ENCODE data around the gene ELMOD3. TPM values are rescaled to one million over a fixed set of nuclear protein-coding genes. Genes with fewer than 3 reads are reported as not detected.
"Not testable (repeated sequence)": the region's sequence is repeated elsewhere in the genome, so short reads cannot be mapped to it uniquely, and the experiment has no call there.

Gene ELMOD3
- total RNA-seq, 2 donors from 2014 or later = 15.4 to 22.1 TPM

- no peak for DNase-seq
- no peak for ATAC-seq
- intact Hi-C loops (cut with DNase I) = no loop called here
Observed at GRCh38 chr2:85357736-85358135, 3.2 kb downstream of the ELMOD3 start.

GRCh38 chr2:85362653-85363387, 8.3 kb downstream of the ELMOD3 start:
- intact Hi-C loops (cut with DNase I); ATAC-seq; DNase-seq: not testable (repeated sequence)

- intact Hi-C loops (cut with DNase I) = no loop called here
- no peak for DNase-seq
- ATAC-seq = no peak
Observed at GRCh38 chr2:85367180-85367579, 12.6 kb downstream of the ELMOD3 start.

GRCh38 chr2:85368921-85369320, 14.4 kb downstream of the ELMOD3 start:
- no peak for DNase-seq
- intact Hi-C loops (cut with DNase I) = no loop called here
- ATAC-seq = no peak

- intact Hi-C loops (cut with DNase I) = no loop called here
- DNase-seq (no peak), ATAC-seq (no peak)
Observed at GRCh38 chr2:85369500-85369899, 14.9 kb downstream of the ELMOD3 start.

- DNase-seq (no peak), ATAC-seq (peak in 1 of 2 donors; percentile 91)
- intact Hi-C loops (cut with DNase I) = no loop called here
Observed at GRCh38 chr2:85371045-85371444, 16.5 kb downstream of the ELMOD3 start.

GRCh38 chr2:85376291-85377065, 21.9 kb downstream of the ELMOD3 start:
- ATAC-seq = peak in 1 of 2 donors; percentile 90
- intact Hi-C loops (cut with DNase I) = no loop called here
- DNase-seq = no peak

- ATAC-seq = peak in 1 of 2 donors; percentile 63
- no peak for DNase-seq
- intact Hi-C loops (cut with DNase I) = no loop called here
Observed at GRCh38 chr2:85377083-85377482, 22.5 kb downstream of the ELMOD3 start.

GRCh38 chr2:85378257-85378656, 23.7 kb downstream of the ELMOD3 start:
- DNase-seq = no peak
- ATAC-seq = no peak
- intact Hi-C loops (cut with DNase I) = no loop called here

GRCh38 chr2:85380048-85380447, 25.5 kb downstream of the ELMOD3 start:
- intact Hi-C loops (cut with DNase I) = no loop called here
- ATAC-seq = no peak
- DNase-seq = no peak

GRCh38 chr2:85383151-85383550, 28.6 kb downstream of the ELMOD3 start:
- ATAC-seq = peak in 1 of 2 donors; percentile 71
- DNase-seq; intact Hi-C loops (cut with DNase I): not testable (repeated sequence)

- no peak for DNase-seq
Observed at GRCh38 chr2:85383850-85384249, 29.3 kb downstream of the ELMOD3 start.

GRCh38 chr2:85385746-85386145, 31.2 kb downstream of the ELMOD3 start:
- ATAC-seq (no peak), DNase-seq (no peak)
- intact Hi-C loops (cut with DNase I) = no loop called here

More at GRCh38 chr2:85383850-85384249, 29.3 kb downstream of the ELMOD3 start:
- ATAC-seq = no peak
- intact Hi-C loops (cut with DNase I) = no loop called here

GRCh38 chr2:85387754-85388153, 33.2 kb downstream of the ELMOD3 start:
- DNase-seq = no peak
- ATAC-seq = no peak
- intact Hi-C loops (cut with DNase I) = no loop called here

GRCh38 chr2:85388878-85389538, 34.4 kb downstream of the ELMOD3 start:
- ATAC-seq = no peak
- intact Hi-C loops (cut with DNase I) = no loop called here
- no peak for DNase-seq

- intact Hi-C loops (cut with DNase I) = no loop called here
- ATAC-seq (peak; percentile 35 to 70), DNase-seq (peak; percentile 68)
Observed at GRCh38 chr2:85390941-85391669, 36.5 kb downstream of the ELMOD3 start.

GRCh38 chr2:85393836-85394235, 39.3 kb downstream of the ELMOD3 start:
- ATAC-seq (peak in 1 of 2 donors; percentile 19), DNase-seq (no peak)
- intact Hi-C loops (cut with DNase I) = no loop called here

GRCh38 chr2:85394261-85394681, 39.7 kb downstream of the ELMOD3 start:
- ATAC-seq = peak in 1 of 2 donors; percentile 58
- no peak for DNase-seq
- intact Hi-C loops (cut with DNase I) = no loop called here

GRCh38 chr2:85394976-85395375, 40.4 kb downstream of the ELMOD3 start:
- intact Hi-C loops (cut with DNase I) = no loop called here
- DNase-seq (no peak), ATAC-seq (no peak)
